AG04450 (cell line): ENCODE data around the gene DERA. TPM values are rescaled to one million over a fixed set of nuclear protein-coding genes. Genes with fewer than 3 reads are reported as not detected.

Experiments
- CTCF ChIA-PET: fragments of 300-600, 350-600 bp; formaldehyde crosslinking; extraction: SDS; loops from one replicate; lab custom pipeline; 2022; ENCODE audit warnings: antibody characterized with exemption, inconsistent platforms; lab: Charles Lee
- POLR2A ChIA-PET: fragments of 350-600 bp; formaldehyde crosslinking; extraction: SDS; loops from one replicate; lab custom pipeline; 2021; ENCODE audit warnings: antibody characterized with exemption, inconsistent platforms; lab: Yijun Ruan, JAX
- DNase-seq: peaks from one replicate; pipeline ENCODE4 v3.0.0-alpha.2; 2011; ENCODE audit warnings: low read depth, low spot score
- H3K27ac ChIP-seq: one replicate; pipeline ENCODE4 v1.5.1; 2012; ENCODE audit warnings: low read depth, low read length, control low read depth
- H3K27me3 ChIP-seq: one replicate; pipeline ENCODE4 v1.6.0; 2012; ENCODE audit warnings: low read length; ENCODE audit not compliant: control insufficient read depth, insufficient read depth
- H3K4me3 ChIP-seq: 2 replicates; pipeline ENCODE4 v1.5.1; 2011; ENCODE audit warnings: mild to moderate bottlenecking, low read depth, low read length, control low read depth
- H3K9me3 ChIP-seq: 2 replicates; pipeline ENCODE4 v1.5.1; 2012; ENCODE audit warnings: low read length; ENCODE audit not compliant: control insufficient read depth, insufficient read depth
- polyA plus RNA-seq: library from polyadenylated mRNA; depleted of rRNA; stranded (reverse); fragments of >200 nt; gene quantifications from 2 replicates; pipeline ENCODE4 v1.2.3, GENCODE V29; 2011
- TF ChIP-seq, protein P1 (sequence below): IDR thresholded peaks from 2 replicates; pipeline ENCODE4 v1.5.1; 2011; ENCODE audit warnings: low read depth, low read length, control low read depth, inconsistent platforms

DERA gene
- polyA plus RNA-seq, 1 experiment = 44.3 TPM

DNA sequence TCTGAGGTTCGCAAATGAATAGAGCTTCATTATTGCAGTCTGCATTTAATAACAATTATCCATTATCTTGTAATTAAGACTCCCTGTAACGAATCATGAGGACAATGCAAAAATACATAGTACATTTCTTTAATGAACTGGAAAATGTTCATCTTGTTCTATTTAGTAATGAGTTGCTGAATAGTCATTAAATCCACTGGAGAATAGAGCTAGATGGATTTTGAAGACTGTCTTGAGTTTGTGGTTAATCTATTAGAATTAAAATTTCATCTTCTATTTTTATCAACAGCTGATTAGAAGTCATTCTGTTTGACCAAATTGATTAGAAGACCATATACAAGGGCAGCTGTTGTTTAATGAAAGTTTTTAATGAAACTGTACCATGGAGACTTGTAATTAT is 107.2 kb downstream of the DERA start:
- H3K27me3 ChIP-seq = no peaks in the 10 kb centered on the region
- CTCF ChIA-PET = no interaction called here
- H3K9me3 ChIP-seq = peaks cover 10% of the 10 kb centered on the region
- no peak overlapping the region for H3K27ac ChIP-seq
- POLR2A ChIA-PET = no interaction called here
- DNase-seq = no peak
- TF ChIP-seq, protein P1, sequence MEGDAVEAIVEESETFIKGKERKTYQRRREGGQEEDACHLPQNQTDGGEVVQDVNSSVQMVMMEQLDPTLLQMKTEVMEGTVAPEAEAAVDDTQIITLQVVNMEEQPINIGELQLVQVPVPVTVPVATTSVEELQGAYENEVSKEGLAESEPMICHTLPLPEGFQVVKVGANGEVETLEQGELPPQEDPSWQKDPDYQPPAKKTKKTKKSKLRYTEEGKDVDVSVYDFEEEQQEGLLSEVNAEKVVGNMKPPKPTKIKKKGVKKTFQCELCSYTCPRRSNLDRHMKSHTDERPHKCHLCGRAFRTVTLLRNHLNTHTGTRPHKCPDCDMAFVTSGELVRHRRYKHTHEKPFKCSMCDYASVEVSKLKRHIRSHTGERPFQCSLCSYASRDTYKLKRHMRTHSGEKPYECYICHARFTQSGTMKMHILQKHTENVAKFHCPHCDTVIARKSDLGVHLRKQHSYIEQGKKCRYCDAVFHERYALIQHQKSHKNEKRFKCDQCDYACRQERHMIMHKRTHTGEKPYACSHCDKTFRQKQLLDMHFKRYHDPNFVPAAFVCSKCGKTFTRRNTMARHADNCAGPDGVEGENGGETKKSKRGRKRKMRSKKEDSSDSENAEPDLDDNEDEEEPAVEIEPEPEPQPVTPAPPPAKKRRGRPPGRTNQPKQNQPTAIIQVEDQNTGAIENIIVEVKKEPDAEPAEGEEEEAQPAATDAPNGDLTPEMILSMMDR = no peak
- H3K4me3 ChIP-seq = no peak overlapping the region

DNA sequence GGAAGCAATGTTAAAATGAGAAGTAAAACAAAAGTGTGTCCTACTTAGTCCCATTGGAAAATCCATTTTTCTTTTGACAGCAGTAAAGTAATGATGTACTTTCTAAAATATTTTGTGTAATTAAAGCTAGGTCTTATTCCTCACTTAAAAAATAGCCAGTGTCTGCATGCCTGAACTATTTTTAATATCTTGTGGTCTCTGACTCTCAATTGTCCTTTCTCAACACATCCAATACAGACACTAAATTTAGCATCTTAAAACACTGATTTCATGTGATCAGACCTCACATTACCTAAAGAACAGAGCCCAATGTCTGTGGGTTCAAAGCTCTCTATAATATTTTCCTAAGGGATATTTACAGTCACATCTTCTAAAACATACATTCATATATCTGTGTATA is 108.0 kb downstream of the DERA start:
- DNase-seq = no peak
- POLR2A ChIA-PET = no interaction called here

DNA sequence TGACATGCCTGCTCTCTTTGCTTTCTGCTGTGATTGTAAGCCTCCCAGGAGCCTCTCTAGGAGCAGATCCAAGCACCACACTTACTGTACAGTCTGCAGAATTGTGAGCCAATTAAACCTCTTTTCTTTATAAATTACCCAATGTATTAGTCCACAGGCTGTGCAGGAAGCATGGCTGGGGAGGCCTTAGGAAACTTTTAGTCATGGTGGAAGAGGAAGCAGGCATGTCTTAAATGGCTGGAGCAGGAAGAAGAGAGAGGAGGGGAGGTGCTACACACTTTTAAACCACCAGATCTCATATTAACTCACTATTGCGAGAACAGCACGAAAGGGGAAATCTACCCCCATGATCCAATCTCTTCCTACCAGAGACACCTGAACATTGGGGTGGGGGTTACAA is 108.9 kb downstream of the DERA start:
- peaks cover 3% of the 10 kb centered on the region for H3K9me3 ChIP-seq
- no peaks in the 10 kb centered on the region for H3K27me3 ChIP-seq
- H3K27ac ChIP-seq = no peak overlapping the region
- TF ChIP-seq, protein P1 = no peak
- POLR2A ChIA-PET = no interaction called here
- H3K4me3 ChIP-seq = no peak overlapping the region
- DNase-seq = no peak
- CTCF ChIA-PET = no interaction called here

More for the DNA sequence above, 108.0 kb downstream of the DERA start:
- Histone ChIP-seq H3K9me3 (peaks cover 9% of the 10 kb centered on the region), H3K4me3 (no peak overlapping the region), H3K27ac (no peak overlapping the region), H3K27me3 (no peaks in the 10 kb centered on the region)
- CTCF ChIA-PET = interaction anchor here (0.9 kb wide), 1 partner anchor 37 kb away, joined by 3 read pairs; no protein-coding TSS in a partner anchor
- TF ChIP-seq, protein P1 = no peak

DNA sequence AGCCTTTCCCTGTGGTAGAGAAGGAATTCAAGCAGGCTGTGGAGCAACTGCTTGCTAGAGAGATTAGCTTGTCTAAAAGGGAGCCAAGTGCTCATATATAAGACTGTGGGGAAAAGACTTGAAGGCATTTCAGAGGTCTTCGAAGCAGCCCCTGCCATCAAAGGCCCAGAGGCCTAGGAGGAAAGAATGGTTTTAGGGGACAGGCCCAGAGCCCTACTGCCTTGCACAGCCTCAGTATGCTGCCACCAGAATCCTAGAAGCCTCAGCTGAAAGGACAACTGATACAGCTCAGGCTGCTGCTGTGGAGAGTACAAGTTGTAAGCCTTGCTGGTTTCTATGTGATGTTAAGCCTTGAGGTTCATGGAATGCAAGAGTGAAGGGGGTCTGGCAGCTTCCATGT is 109.9 kb downstream of the DERA start:
- POLR2A ChIA-PET = no interaction called here
- CTCF ChIA-PET = interaction anchor here (0.6 kb wide), 1 partner anchor 120 kb away, joined by 3 read pairs; no protein-coding TSS in a partner anchor

DNA sequence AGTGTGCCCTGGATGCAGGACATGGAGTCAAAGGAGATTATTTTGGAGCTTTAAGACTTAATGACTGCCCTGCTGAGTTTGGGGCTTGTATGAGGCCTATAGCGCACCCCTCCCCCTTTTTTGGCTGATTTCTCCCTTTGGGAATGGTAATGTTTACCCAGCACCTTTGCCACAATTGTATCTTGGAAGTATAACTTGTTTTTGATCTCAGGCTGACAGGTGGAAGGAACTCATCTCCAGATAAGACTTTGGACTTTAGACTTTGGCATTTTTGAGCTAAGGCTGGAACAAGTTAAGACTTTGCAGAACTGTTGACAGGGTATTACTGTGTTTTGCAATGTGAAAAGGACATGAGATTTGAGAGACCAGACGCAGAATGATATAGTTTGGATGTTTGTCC is 110.5 kb downstream of the DERA start:
- TF ChIP-seq, protein P1 = no peak
- Histone ChIP-seq H3K9me3 (peaks cover 3% of the 10 kb centered on the region), H3K27ac (no peak overlapping the region), H3K27me3 (no peaks in the 10 kb centered on the region), H3K4me3 (no peak overlapping the region)
- no peak for DNase-seq
- ChIA-PET CTCF (interaction anchor here (0.6 kb wide), 1 partner anchor 121 kb away, joined by 3 read pairs; no protein-coding TSS in a partner anchor), POLR2A (no interaction called here)

More for the DNA sequence above, 109.9 kb downstream of the DERA start:
- Histone ChIP-seq H3K27ac (no peak overlapping the region), H3K27me3 (no peaks in the 10 kb centered on the region), H3K9me3 (peaks cover 3% of the 10 kb centered on the region), H3K4me3 (no peak overlapping the region)
- DNase-seq = no peak
- TF ChIP-seq, protein P1 = no peak
